HEK293 (cell line): Measurements from ENCODE around the gene CDCA8.

Source experiments
- BCL11B ChIP-seq: fragments of 450-650 bp; formaldehyde crosslinking; IDR thresholded peaks from 2 replicates; pipeline ENCODE4 v1.5.1; 2016; ENCODE audit warnings: low read depth, missing biosample characterization, missing genetic modification characterization
- ZNF274 ChIP-seq, 2 experiments: fragments of 200-500 bp in 1 of 2; fragments of 450-650 bp in 1 of 2; sonication (Bioruptor generic) in 1 of 2; formaldehyde crosslinking in 1 of 2; IDR thresholded peaks; 2 replicates each; pipeline versions ENCODE4 v1.5.1 to v1.6.1; 2014 to 2016; ENCODE audit warnings: borderline replicate concordance in 1 of 2, inconsistent platforms in 1 of 2, low read length in 1 of 2, missing biosample characterization in 1 of 2, missing genetic modification characterization in 1 of 2
- ZNF48 ChIP-seq: fragments of 450-650 bp; formaldehyde crosslinking; IDR thresholded peaks from 2 replicates; pipeline ENCODE4 v1.5.1; 2016; ENCODE audit warnings: missing biosample characterization, missing genetic modification characterization
- ZNF660 ChIP-seq: fragments of 450-650 bp; IDR thresholded peaks from 2 replicates; pipeline ENCODE4 v1.5.1; 2018; ENCODE audit warnings: missing biosample characterization, mild to moderate bottlenecking, missing genetic modification characterization
- TF ChIP-seq, protein P1 (sequence below): fragments of 450-650 bp; formaldehyde crosslinking; IDR thresholded peaks from 2 replicates; pipeline ENCODE4 v1.5.1; 2016; ENCODE audit warnings: missing biosample characterization, missing genetic modification characterization
- TF ChIP-seq, protein P2 (sequence below): fragments of 450-650 bp; formaldehyde crosslinking; IDR thresholded peaks from 2 replicates; pipeline ENCODE4 v1.5.1; 2016; ENCODE audit warnings: missing biosample characterization, missing genetic modification characterization
- TF ChIP-seq, protein P3 (sequence below): fragments of 450-650 bp; formaldehyde crosslinking; IDR thresholded peaks from 2 replicates; pipeline ENCODE4 v1.5.1; 2016; ENCODE audit warnings: missing biosample characterization, missing genetic modification characterization
- TF ChIP-seq, protein P4 (sequence below): fragments of 450-650 bp; formaldehyde crosslinking; IDR thresholded peaks from 2 replicates; pipeline ENCODE4 v1.5.1; 2016; ENCODE audit warnings: missing biosample characterization, missing genetic modification characterization

DNA sequence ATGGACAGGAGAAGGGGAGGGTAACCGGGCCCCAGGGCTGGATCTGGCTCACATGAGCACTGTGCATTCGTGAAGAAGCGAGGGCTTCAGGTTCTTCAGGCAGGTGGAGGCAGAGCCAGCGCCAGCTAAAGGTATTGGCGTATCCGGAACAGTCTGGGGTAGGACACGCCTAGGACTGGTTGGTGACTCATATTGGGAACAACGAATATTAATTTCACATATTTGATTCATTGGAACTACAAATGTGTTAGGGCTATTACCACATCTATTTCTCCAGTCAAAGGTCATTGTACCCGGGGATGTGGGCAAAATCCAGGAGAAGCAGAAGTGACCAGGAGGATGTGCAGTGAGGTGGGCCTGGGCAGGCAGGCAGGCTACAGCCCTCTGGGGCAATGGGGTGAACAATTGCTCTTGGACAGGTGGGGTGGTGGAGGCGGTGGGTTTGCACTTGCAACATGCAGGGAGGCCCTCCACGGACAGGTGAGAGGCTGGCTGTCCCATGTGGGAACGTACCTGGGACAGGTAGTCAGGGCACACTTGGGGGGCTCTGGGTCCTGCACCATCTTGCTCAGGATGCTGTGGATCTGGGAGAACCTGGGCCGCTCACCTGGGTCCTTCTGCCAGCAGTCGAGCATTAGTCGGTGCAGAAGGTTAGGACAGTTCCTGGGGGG is 26.7 kb downstream of the CDCA8 start:
- TF ChIP-seq, protein P1, sequence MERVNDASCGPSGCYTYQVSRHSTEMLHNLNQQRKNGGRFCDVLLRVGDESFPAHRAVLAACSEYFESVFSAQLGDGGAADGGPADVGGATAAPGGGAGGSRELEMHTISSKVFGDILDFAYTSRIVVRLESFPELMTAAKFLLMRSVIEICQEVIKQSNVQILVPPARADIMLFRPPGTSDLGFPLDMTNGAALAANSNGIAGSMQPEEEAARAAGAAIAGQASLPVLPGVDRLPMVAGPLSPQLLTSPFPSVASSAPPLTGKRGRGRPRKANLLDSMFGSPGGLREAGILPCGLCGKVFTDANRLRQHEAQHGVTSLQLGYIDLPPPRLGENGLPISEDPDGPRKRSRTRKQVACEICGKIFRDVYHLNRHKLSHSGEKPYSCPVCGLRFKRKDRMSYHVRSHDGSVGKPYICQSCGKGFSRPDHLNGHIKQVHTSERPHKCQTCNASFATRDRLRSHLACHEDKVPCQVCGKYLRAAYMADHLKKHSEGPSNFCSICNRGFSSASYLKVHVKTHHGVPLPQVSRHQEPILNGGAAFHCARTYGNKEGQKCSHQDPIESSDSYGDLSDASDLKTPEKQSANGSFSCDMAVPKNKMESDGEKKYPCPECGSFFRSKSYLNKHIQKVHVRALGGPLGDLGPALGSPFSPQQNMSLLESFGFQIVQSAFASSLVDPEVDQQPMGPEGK (tag by site-specific recombination), result no peak
- no peak for TF ChIP-seq ZNF660 (tag by site-specific recombination)
- TF ChIP-seq ZNF274 (IDR thresholded peaks at IDR 0.05; ENCODE audit: low read length), result no peak
- TF ChIP-seq ZNF274 (tag by site-specific recombination; IDR thresholded peaks at IDR 0.05; ENCODE audit: borderline replicate concordance), result no peak
- TF ChIP-seq, protein P2, sequence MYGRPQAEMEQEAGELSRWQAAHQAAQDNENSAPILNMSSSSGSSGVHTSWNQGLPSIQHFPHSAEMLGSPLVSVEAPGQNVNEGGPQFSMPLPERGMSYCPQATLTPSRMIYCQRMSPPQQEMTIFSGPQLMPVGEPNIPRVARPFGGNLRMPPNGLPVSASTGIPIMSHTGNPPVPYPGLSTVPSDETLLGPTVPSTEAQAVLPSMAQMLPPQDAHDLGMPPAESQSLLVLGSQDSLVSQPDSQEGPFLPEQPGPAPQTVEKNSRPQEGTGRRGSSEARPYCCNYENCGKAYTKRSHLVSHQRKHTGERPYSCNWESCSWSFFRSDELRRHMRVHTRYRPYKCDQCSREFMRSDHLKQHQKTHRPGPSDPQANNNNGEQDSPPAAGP (tag by site-specific recombination), result no peak
- TF ChIP-seq, protein P3, sequence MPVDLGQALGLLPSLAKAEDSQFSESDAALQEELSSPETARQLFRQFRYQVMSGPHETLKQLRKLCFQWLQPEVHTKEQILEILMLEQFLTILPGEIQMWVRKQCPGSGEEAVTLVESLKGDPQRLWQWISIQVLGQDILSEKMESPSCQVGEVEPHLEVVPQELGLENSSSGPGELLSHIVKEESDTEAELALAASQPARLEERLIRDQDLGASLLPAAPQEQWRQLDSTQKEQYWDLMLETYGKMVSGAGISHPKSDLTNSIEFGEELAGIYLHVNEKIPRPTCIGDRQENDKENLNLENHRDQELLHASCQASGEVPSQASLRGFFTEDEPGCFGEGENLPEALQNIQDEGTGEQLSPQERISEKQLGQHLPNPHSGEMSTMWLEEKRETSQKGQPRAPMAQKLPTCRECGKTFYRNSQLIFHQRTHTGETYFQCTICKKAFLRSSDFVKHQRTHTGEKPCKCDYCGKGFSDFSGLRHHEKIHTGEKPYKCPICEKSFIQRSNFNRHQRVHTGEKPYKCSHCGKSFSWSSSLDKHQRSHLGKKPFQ (tag by site-specific recombination), result no peak
- TF ChIP-seq, protein P4, sequence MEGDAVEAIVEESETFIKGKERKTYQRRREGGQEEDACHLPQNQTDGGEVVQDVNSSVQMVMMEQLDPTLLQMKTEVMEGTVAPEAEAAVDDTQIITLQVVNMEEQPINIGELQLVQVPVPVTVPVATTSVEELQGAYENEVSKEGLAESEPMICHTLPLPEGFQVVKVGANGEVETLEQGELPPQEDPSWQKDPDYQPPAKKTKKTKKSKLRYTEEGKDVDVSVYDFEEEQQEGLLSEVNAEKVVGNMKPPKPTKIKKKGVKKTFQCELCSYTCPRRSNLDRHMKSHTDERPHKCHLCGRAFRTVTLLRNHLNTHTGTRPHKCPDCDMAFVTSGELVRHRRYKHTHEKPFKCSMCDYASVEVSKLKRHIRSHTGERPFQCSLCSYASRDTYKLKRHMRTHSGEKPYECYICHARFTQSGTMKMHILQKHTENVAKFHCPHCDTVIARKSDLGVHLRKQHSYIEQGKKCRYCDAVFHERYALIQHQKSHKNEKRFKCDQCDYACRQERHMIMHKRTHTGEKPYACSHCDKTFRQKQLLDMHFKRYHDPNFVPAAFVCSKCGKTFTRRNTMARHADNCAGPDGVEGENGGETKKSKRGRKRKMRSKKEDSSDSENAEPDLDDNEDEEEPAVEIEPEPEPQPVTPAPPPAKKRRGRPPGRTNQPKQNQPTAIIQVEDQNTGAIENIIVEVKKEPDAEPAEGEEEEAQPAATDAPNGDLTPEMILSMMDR (tag by site-specific recombination), result no peak
- TF ChIP-seq BCL11B (tag by site-specific recombination), result no peak
- TF ChIP-seq ZNF48, result no peak
